Measurements from ENCODE around the gene GEMIN4.

GEMIN4 gene

GRCh38 chr17:737561-738113 is 14.4 kb downstream of the GEMIN4 start:
- DNase-seq (ENCODE audit: low read depth): no peak
- H3K4me3 ChIP-seq (ENCODE audit: low read depth, low read length): no peak overlapping the region
- no peak for TF ChIP-seq CTCF (IDR thresholded peaks at IDR 0.05; ENCODE audit: control insufficient read depth, extremely low read depth, insufficient read depth)

GRCh38 chr17:733743-734142 is 18.3 kb downstream of the GEMIN4 start:
- no peak for TF ChIP-seq CTCF (IDR thresholded peaks at IDR 0.05; ENCODE audit: control insufficient read depth, extremely low read depth, insufficient read depth)
- H3K4me3 ChIP-seq (ENCODE audit: low read depth, low read length): peak overlapping the region; percentile 63
- no peak for DNase-seq (ENCODE audit: low read depth)

- DNase-seq (ENCODE audit: low read depth): no peak
- no peak for TF ChIP-seq CTCF (IDR thresholded peaks at IDR 0.05; ENCODE audit: control insufficient read depth, extremely low read depth, insufficient read depth)
- H3K4me3 ChIP-seq (ENCODE audit: low read depth, low read length): peak overlapping the region; percentile 63
Observed at GRCh38 chr17:732902-733720, 19.0 kb downstream of the GEMIN4 start.

- DNase-seq (ENCODE audit: low read depth): no peak
- H3K4me3 ChIP-seq (ENCODE audit: low read depth, low read length): peak within 1 kb of the TSS; percentile 70
- no peak for TF ChIP-seq CTCF (IDR thresholded peaks at IDR 0.05; ENCODE audit: control insufficient read depth, extremely low read depth, insufficient read depth)
Observed at GRCh38 chr17:732067-732901, 19.8 kb downstream of the GEMIN4 start, which contains the start of gene TLCD3A. Gene TLCD3A, plus strand, starts transcription at chr17:732596. Its CDS starts 52 bp downstream, at chr17:732648.

- H3K4me3 ChIP-seq (ENCODE audit: low read depth, low read length): peak overlapping the region; percentile 70
- no peak for DNase-seq (ENCODE audit: low read depth)
- TF ChIP-seq CTCF (IDR thresholded peaks at IDR 0.05; ENCODE audit: control insufficient read depth, extremely low read depth, insufficient read depth): no peak
Observed at GRCh38 chr17:731644-732066, 20.4 kb downstream of the GEMIN4 start.

GRCh38 chr17:728911-729310 is 23.2 kb downstream of the GEMIN4 start:
- no peak for DNase-seq (ENCODE audit: low read depth)
- no peak for TF ChIP-seq CTCF (IDR thresholded peaks at IDR 0.05; ENCODE audit: control insufficient read depth, extremely low read depth, insufficient read depth)
- no peak overlapping the region for H3K4me3 ChIP-seq (ENCODE audit: low read depth, low read length)

All from LNCaP clone FGC (cell line).